ENCODE results near the gene ARID2.

The ARID2 gene

DNA sequence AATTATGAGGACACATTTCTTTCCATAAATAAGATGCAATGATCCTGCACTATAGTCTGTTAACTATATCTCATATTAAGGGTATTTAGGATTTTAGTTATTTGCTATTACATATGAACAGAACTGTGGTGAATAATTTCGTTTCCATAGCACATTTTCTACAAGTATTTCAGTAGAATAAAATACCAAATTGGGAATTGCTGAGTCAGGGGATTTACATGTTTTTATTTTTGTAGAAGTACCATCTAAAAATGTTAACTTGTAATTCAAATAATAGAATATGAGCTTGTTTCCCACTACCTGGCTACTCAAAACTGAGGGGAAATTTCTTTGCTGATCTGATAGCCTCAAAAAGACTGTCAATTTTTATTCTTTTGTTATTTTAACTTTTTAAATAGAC, 136.8 kb downstream of the ARID2 start:
- DNase-seq (ENCODE audit: low read depth in 3 of 3), result no peak

DNA sequence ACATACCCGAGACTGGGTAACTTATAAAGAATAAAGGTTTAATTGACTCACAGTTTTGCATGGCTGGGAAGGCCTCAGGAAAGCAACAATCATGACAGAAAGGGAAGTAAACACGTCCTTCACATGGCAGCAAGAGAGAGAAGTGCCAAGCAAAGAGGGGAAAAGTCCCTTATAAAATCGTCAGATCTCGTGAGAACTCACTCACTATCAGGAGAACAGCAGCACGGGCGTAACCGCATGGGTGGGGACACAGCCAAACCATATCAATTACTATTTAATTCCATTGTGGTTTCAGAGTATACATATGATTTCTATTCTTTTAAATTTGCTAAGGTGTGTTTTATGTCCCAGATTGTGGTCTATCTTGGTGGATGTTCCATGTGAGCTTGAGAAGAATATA, 142.9 kb downstream of the ARID2 start:
- no peak for DNase-seq (ENCODE audit: low read depth in 3 of 3)

DNA sequence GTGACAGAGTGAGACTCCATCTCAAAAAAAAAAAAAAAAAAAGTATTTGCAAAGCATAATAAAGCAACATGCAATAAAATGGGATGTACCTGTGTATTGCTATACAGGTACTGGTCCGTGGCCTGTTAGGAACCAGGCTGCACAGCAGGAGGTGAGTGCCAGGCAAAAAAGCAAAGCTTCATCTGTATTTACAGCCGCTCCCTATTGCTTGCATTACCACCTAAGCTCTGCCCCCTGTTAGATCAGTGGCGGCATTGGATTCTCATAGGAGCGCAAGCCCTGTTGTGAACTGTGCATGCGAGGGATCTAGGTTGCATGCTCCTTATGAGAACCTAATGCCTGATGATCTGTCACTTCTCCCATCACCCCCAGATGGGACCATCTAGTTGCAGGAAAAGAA, 147.6 kb downstream of the ARID2 start:
- DNase-seq (ENCODE audit: low read depth in 3 of 3), result no peak

DNA sequence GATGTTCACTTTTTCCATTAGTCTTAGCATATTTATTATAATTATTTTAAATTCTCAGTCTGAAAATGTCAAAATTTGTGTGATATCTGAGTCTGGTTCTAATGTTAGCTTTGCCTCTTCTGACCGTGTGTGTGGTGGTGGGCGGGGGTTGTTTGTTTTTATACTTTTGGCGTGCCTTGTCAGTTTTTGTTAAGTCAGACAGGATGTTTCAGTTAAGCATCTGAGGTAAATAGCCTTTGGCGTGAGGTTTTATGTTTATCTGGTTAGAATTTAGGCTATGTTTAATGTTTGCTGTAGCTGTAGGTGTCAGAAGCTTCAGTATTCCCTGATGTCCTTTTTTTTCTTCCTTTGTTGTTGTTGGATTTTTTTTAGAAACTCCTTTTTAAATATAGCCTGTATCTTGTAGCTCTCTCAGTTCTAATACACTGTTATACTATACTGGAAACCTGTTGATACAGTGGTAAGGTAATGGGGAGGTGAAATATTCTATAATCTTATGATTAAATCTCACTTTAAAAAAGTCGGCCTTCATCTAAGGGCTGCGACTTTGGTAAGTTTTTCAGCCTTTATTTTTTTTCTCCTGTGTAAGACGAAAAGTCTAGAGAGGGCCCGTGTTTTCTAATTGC, 149.2 kb downstream of the ARID2 start:
- no peak for DNase-seq (ENCODE audit: low read depth in 3 of 3)

DNA sequence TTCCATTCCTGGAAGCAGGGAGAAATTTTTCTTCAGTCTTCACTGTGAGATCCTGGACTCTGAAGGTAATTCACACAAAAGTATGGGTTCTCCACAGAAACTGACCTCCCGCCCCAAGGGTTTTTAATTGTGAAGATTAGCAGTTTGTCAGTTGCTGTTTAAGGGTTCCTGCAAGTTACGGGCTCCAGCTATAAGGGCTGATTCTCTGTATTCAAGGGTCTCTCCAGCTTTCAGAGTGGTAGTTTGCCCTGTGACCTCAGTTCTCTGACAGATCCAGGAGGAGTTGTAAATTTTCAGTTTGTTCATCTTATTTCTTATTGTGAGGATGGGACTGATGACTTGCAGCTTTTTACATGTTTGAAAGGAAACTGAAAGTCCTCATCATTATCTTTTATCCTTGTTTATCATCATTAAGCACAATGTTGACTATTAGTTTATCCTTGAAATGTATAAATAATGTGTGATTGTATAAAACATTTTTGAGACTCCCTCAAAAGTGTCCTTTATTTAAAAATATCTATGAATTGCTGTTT, 149.9 kb downstream of the ARID2 start:
- DNase-seq (ENCODE audit: low read depth in 3 of 3), result no peak

DNA sequence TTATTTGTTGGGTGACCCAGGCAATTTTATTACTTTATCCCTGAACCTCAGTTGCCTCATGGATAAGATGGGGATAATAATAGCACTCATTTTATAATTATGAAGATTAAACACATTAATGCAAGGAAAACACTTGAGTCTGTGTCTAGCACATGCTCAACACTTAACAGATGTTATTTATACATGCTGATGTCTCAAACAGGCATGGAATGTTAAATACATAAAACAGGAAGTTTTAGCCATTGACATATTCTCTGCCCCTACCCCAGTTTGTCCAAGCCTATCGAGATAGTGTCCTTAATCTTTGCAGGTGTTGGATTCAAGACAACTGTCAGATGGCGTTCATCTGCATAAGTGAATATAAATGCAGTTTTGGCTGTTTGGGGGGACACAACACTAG, 151.0 kb downstream of the ARID2 start:
- no peak for DNase-seq (ENCODE audit: low read depth in 3 of 3)

DNA sequence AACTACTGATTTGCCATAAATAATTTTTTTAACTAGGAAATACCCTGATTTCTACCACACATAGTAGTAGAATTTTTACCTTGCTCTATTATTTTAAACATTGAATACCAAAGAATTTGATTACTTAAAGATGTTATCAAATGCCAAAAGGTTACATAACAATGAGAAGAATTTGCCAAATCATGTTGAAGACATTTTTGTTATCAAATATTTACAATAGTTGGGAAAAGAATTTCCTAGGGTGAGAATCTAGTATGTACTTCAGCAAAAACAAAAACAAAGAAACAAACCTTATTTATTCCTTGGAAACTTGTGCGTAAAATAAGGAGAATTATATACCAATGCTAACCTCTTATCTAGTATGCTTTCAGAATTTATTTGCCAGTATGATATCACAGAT, 153.7 kb downstream of the ARID2 start:
- DNase-seq (ENCODE audit: low read depth in 3 of 3), result no peak

DNA sequence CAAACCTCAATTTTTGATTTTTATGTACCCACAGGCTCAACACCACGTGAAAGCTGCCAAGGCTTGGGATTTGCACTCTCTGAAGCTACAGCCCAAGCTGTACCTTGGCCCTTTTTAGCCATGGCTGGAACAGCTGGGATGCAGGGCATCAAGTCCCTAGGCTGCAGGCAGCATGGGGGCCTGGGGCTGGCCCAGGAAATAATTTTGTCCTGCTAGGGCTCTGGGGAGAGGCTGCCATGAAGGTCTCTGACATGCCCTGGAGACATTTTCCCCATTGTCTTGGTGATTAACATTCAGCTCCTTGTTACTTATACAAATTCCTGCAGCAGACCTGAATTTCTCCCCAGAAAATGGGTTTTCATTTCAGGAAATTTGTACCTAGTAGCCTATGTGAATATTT, 157.2 kb downstream of the ARID2 start:
- DNase-seq (ENCODE audit: low read depth in 3 of 3), result no peak

DNA sequence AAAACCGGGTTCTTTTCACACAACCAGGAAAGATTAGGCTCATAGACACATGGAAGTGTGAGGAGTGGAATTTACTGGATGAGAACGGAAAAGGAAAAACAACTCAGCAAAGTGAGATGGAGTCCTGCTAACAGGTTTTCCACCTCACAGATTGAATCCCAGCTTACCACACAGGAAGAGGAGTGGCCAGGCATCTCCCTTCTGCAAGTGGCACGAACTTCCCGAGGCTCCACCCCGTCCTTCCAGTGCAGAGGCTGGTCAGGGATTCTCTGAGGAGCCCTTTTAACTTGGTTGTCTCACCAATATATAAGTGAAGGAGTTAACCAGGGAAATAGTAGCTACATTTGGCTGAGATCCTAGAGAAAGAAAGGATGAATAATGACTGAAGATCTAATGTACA, 158.0 kb downstream of the ARID2 start:
- DNase-seq (ENCODE audit: low read depth in 3 of 3), result no peak

DNA sequence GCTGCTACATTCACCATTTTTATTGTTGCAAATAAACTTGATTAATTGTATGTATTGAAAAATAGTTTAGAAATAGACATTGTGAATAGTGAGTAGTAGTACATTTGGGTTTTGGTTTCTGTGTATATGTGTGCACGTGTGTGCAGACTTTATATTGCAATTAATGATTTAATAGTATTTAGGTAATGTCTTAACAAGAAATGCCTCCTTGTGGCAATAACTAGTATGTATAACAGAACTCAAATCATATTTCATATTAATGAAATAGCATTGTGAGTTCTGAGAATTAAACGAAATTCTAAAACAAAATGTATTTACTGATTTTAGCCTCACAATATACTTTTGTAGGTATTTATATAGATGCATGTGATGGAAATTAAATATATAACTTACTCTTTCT, 160.8 kb downstream of the ARID2 start:
- DNase-seq (ENCODE audit: low read depth in 3 of 3), result no peak

DNA sequence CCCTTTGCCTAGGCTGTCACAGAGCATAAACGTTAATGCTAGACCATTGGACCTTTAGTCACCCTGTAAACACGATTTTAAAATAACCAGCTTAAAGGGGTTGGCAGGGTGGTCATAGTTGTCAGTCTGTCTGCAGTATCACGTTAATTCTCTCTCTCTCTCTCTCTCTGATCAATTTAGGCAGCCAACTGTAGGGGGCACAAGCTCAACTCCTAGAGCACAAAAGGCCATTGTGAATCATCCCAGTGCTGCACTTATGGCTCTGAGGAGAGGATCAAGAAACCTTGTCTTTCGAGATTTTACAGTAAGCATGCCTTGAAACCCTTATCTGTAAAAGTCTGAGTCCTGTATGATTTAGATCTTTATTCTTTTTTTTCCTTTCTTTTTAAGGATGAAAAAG, 163.7 kb downstream of the ARID2 start:
- no peak for DNase-seq (ENCODE audit: low read depth in 3 of 3)

DNA sequence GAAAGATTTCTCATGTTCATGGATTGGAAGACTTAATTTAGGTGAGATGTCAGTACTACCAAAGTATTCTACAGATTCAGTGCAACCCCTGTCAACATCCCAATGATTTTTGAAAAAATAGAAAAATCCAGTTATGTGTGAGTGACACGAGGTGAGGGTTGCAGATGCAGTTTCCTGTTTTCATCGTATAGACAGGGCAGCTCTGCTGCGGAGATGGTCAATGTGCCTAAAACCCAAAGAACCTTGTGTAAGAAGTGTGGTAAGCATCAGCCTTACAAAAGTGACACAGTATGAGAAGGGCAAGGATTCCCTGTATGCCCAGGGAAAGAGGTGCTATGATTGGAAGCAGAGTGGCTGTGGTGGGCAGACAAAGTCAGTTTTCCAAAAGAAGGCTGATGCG, 166.5 kb downstream of the ARID2 start:
- no peak for DNase-seq (ENCODE audit: low read depth in 3 of 3)

DNA sequence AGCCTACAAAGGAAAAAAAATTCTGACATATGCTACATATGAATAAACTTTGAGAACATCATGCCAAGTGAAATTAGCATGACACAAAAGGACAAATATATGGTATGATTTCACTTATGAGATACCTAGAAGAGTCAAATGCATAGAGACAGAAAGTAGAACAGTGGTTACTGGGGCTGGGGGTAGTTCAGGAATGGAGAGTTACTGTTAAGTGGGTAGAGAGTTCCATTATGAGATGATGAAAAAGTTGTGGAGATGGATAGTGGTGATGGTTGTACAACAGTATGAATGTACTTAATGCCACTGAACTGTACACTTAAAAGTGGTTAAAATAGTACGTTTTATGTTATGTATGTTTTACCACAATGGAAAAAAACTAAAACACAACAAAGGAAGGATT, 168.6 kb downstream of the ARID2 start:
- DNase-seq (ENCODE audit: low read depth in 3 of 3), result no peak

DNA sequence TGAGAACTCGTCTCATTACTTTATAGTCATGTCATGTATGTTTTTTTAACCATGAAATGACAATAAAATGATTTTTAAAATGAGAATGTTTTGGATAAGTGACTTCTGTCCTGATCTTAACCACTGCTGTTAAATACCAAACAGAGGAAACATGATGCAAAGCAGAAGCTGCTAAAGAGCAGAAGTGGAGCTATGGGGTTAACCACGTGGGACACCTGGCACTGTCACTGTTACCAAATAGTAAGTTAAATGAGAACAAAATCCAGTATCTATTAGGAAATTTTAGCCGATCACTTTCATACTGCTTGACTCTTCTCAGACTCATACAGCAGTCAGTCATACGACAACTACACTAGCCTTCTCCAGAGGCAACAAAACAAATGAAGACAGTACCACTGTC, 178.4 kb downstream of the ARID2 start:
- DNase-seq (ENCODE audit: low read depth in 3 of 3), result no peak

DNA sequence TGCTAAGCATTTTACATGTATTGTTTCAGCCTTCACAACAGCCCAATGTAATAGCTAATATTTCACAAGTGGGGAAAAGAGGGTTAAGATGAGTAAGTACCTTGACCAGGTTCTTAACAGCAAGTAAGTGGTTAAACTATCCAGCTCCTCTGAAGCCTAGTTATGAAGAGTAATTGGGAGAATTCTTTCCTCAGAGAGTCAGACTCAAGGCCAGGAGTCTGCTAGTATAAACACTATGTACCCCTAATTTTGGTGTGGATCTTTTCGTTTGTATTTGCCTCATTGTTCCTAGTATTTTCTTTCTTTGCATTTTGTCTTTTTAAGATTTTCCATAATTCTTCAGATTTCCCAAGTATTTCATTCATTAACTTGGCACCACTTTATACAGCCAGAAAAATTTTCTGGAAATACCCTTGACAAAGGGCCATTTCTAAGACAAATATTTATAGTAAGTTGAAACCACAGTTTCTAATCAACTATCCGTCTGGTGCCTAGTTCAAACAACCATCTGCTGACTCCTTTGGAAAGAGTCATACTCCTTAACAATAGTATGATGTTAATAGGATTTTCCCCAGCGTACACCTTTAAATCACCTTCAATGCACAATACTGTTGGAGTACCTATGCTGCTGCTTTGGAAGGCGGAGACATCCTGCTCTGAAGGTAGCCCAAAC, 179.7 kb downstream of the ARID2 start:
- DNase-seq (ENCODE audit: low read depth in 3 of 3), result no peak

DNA sequence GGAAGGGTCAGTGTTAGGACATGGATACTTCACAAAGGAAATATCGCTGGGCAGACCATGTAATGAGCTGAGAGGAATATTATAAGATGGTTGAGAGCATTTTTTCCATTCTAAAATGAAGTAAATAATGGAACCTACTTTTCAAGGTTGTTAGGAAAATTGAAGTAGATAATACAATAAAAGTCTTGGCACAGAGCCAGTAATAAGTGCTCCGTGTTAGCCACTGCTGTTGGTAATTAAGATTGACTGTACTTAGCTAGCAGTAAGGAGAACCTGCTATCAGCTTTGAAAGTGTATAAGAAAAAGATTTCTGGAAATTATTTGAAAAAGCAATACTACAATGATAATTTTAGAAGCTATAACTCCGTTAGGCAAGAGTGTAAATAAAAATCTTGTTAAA, 183.3 kb downstream of the ARID2 start:
- no peak for DNase-seq (ENCODE audit: low read depth in 3 of 3)

DNA sequence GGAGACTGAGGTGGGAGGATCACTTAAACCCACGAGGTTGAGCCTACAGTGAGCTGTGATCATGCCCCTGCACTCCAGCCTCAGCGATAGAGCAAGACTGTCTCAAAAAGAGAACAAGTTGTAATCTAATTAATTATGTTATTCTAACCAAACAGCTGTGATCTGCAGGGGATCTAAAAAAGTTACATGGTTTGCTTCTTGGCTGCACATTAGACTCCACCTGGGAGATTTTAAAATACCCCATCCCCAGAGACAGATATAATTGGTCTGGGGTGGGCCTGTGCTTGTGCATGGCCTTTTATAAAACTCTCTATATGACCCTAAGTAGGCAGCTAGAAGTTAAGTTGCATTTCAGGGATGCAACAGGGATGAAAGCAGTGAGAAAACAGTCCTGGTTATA, 184.1 kb downstream of the ARID2 start:
- no peak for DNase-seq (ENCODE audit: low read depth in 3 of 3)

DNA sequence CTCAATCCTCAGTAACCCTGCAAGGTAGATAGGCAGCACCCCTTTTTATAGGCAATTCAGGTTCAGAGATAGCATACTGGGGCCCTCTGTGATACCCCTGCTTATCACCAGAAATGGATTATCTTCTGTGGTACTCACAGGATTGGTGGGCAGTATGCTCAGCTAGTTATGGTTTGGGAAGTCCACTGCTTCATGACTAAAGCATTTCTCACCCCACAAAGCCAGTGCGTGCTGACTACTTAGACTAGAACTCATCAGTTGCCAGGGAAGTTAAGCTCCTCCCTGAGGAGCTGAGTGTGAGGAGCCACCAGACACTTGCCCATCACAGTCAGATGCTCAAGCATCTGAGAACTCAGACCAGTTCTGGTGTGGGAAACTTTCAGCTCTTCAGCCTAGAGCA, 184.6 kb downstream of the ARID2 start:
- DNase-seq (ENCODE audit: low read depth in 3 of 3), result no peak

DNA sequence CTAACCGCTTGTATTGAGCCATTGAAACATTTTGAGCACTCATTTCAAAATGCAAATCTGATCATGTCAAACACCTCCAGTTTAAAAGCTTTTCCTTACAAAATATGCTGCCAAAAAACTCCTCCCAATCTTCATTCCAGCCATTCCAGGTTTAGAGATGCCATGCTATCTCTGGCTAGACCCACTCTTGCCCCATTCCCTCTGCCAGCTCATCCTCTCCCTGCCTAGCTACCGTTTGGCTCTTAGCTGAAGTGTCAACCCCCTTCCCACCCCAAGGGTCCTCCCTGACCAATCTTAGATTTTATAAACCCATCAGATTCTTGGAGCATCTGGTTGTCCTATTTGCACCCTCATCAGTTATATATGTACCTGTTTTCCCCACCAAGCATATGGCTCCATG, 185.9 kb downstream of the ARID2 start:
- no peak for DNase-seq (ENCODE audit: low read depth in 3 of 3)

DNA sequence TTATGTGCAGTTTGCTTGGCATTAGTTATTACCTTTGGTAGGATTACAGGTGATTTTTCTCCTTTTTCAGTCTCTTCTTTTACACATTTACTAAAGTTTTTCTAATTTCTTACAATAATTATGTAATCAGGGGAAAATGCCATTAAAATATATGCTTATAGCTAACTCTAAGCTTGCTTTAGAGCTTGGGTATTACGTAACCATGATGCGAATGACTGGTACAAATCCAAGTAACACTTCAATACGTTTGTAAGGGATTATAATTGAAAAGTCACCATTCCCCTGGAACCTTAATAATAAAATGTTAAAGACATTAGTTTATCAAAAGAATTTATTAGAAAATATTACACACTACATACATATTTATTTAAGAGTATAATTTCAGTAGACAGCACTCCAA, 189.3 kb downstream of the ARID2 start:
- no peak for DNase-seq (ENCODE audit: low read depth in 3 of 3)

DNA sequence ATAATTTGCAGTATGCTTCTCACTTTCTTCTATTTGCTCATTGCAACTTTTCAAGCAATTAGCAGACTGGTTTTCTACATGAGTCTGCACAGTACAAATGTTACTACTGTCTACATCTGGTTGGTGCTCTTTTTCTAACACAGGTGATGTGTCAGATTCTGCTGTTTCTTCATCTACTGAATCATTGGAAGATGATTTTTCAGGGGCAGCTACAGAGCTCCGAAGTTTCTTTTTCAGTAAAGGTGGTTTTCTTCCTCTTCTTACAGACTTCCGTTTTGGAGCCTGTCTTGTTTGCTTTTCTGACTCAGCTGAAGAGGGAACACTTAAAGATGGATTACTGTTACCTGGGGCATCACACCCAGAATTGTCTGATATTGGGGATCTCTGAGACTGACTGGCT, 198.8 kb downstream of the ARID2 start:
- DNase-seq (ENCODE audit: low read depth in 3 of 3), result no peak

DNA sequence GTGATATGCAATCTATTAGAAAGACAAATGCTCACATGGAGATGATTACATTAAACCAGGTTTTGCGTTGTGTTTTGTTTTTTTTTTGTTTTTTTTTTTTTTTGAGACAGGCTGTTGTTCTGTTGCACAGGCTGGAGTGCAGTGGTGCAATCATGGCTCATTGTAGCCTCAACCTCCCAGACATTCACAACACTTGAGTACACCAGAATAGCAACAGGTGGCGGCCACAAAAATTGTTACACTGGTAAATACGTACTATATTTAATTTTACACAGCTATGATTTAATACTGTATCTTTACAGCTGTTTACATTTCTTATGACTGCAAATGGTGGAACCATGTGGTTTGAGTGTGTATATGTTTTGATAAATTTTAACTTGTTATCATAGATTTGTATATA, 200.9 kb downstream of the ARID2 start:
- DNase-seq (ENCODE audit: low read depth in 3 of 3), result no peak

DNA sequence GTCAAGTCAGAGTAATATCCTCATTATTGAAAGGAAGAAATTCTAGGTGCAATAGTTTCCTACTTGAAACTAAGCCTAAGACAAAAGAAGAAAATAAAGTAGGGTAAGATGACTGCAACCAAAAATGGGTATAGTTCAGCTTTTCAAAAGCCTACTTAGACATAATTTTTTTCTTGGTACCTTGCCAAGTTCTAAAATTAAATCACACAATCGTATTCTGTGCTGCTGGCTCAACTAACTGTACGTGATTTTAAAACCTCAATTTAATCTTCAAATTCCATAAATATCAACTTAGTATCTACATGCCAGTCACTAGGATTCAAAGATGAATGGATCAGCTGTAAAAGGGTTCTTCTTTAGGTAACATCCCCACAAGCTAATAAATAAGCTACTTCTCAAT, 204.0 kb downstream of the ARID2 start:
- DNase-seq (ENCODE audit: low read depth in 3 of 3), result no peak

DNA sequence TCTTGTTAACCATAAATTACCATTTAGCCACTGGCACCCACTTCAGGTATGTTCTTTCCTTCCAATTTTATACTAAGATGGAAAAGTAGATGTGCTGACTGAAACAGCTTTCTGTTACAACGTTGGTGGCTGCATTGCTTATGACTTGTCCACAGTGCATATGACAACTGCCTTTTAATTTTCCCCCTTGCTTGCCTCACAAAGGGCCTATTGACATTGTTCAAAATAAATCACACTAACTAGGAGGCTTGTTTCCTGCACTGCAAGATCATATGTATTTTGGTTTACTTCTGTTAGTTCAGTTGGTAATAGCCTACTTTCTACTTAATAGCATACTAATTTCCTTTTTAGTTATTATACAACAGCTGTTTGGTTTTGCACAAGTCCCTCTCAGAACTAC, 205.4 kb downstream of the ARID2 start:
- no peak for DNase-seq (ENCODE audit: low read depth in 3 of 3)
